ENCODE measurements around the gene HMGCS2.
A peak's percentile ranks its signal among the peaks of the same experiment; 100 is the strongest.
"Not testable (repeated sequence)": the region's sequence is repeated elsewhere in the genome, so short reads cannot be mapped to it uniquely, and the experiment has no call there.

HMGCS2 gene

GRCh38 chr1:119794230-119794875 lies 25.6 kb upstream of the HMGCS2 start:
- DNase-seq (ENCODE audit: low read depth): no peak
- TF ChIP-seq CTCF (conservative IDR thresholded peaks at IDR 0.05; ENCODE audit: control insufficient read depth, insufficient read depth, low read depth, low read length): no peak
- no peak overlapping the region for H3K4me3 ChIP-seq (ENCODE audit: control insufficient read depth, low read depth, low read length)

GRCh38 chr1:119791377-119791776 lies 22.7 kb upstream of the HMGCS2 start:
- H3K4me3 ChIP-seq (ENCODE audit: control insufficient read depth, low read depth, low read length): no peak overlapping the region
- DNase-seq (ENCODE audit: low read depth): no peak
- no peak for TF ChIP-seq CTCF (conservative IDR thresholded peaks at IDR 0.05; ENCODE audit: control insufficient read depth, insufficient read depth, low read depth, low read length)

GRCh38 chr1:119790451-119791198 lies 21.9 kb upstream of the HMGCS2 start:
- H3K4me3 ChIP-seq (ENCODE audit: control insufficient read depth, low read depth, low read length): no peak overlapping the region
- DNase-seq (ENCODE audit: low read depth): no peak
- TF ChIP-seq CTCF (conservative IDR thresholded peaks at IDR 0.05; ENCODE audit: control insufficient read depth, insufficient read depth, low read depth, low read length): no peak

DNA sequence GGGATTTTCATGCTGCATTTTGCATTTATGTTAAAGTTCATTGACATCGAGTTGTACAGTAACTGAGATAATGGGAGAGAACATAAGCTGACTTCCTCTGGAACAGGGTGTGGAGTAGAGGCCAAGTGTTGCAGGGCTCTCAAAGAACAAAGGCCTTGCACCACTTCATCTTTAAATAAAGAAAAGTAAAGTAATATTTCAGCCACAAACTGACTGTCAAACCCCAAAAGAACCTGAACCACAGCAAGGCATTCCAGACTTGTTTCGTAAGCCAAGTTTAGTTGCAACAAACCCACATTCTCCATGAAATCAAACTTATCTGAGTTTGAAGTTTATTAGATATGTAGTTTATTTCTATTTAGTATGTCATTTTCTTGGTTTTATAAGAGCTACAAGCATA lies 19.1 kb upstream of the HMGCS2 start:
- no peak overlapping the region for H3K4me3 ChIP-seq (ENCODE audit: control insufficient read depth, low read depth, low read length)
- no peak for TF ChIP-seq CTCF (conservative IDR thresholded peaks at IDR 0.05; ENCODE audit: control insufficient read depth, insufficient read depth, low read depth, low read length)
- DNase-seq (ENCODE audit: low read depth): peak; percentile 21

- DNase-seq (ENCODE audit: low read depth); H3K4me3 ChIP-seq (ENCODE audit: control insufficient read depth, low read depth, low read length): not testable (repeated sequence)
These were observed 17.9 kb upstream of the HMGCS2 start for GRCh38 chr1:119786473-119787050.

- DNase-seq (ENCODE audit: low read depth); H3K4me3 ChIP-seq (ENCODE audit: control insufficient read depth, low read depth, low read length): not testable (repeated sequence)
These were observed 17.3 kb upstream of the HMGCS2 start for GRCh38 chr1:119786046-119786445.

DNA sequence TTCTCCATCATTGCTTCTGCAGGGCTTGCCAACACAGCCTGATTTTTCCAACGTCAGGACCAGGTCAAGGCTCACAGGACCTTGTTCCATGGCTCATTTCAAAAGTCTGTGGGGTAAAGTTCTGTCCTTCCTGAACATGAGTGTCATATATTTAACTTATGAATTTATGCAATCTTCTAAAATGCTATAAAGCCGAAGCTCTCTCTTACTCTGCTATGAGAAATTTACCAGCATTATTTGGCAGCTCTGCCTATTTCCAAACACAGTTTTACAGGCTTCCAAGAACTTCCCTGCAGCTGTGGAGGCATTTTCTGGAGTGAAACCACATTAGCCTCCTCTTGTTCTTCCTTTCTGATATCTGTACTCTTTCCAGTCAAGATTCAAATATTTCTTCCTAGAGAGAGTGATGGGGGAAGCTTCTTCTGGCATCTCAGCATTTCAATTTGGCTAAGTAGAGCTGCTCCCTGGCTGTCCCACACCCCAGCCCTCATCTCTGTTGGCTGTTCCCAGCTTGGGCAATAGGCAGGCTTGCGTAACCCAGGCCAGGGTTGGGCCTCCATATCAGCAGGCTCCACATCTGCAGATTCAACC lies 15.6 kb upstream of the HMGCS2 start:
- TF ChIP-seq CTCF (conservative IDR thresholded peaks at IDR 0.05; ENCODE audit: control insufficient read depth, insufficient read depth, low read depth, low read length): no peak
- H3K4me3 ChIP-seq (ENCODE audit: control insufficient read depth, low read depth, low read length): no peak overlapping the region
- peak; percentile 58 for DNase-seq (ENCODE audit: low read depth)
